Skin of body (tissue), 2 donors: ENCODE results near the gene GDPGP1. TPM values are rescaled to one million over a fixed set of nuclear protein-coding genes. Genes with fewer than 3 reads are reported as not detected.
"Not testable (repeated sequence)": the region's sequence is repeated elsewhere in the genome, so short reads cannot be mapped to it uniquely, and the experiment has no call there.

Experiments used
- DNase-seq: peaks from one replicate; lab custom pipeline; 2025; lab: John Stamatoyannopoulos, UW
- total RNA-seq: library from RNA; depleted of rRNA; stranded (reverse); fragments of >200 nt; gene quantifications from one replicate; pipeline ENCODE4 v1.2.3, GENCODE V29; 2014

GDPGP1 gene, protein sequence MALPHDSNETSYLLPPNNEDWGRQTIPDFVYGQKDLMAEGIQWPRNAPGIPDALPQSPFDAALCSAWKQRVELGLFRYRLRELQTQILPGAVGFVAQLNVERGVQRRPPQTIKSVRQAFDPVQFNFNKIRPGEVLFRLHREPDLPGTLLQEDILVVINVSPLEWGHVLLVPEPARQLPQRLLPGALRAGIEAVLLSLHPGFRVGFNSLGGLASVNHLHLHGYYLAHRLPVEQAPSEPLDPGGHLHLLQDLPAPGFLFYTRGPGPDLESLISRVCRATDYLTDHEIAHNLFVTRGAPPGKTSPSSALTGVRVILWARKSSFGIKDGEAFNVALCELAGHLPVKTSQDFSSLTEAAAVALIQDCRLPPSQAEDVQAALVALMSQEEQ
- 2.6 TPM for total RNA-seq

DNA sequence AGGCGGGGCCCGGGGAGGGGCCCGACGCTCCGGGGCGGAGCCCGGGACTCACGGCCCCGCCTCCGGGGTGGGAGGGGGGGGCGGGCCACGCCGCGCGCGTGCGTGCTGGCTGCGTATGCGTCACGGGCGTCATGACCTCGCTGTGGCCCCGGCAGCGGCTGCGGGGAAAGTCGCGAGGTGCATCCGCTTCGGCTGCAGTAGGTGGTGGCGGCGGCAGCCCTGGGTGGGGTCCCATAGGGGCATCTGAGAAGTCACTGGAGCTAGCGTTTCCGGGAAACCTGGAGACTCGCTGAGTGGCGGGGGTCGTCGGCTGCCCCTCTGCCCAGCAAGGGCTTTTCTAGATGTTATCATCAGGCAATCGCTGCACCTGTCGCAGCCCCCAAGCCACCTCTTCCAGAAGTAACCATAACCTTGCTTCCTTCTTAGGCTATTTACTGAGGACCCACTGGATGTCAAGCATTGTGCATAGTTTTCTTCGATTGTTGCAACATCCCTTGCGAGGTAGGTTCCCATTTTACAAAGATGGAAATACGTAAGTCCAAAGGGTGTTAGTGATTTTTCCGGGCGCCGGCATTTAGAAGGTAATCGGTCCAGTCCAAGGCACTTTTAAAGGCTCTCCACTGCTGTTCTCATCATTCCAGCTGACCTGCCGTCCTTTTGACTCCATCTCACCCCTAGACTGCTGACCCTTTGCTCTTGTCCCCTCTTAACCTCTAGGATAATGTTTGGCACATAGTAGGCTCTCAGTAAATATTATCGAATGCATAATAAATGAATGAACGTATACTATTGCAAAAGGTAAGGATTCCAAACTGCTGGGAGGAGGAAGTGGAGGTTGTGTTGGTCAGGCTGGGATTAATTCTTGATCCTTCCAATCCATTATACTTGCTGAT, at the start of gene GDPGP1:
Gene GDPGP1, plus strand, starts transcription at position 114 of the 893 bp plus-strand sequence. CDS start 6,700 bp downstream, outside the sequence.
- peak; percentile 92 for DNase-seq

DNA sequence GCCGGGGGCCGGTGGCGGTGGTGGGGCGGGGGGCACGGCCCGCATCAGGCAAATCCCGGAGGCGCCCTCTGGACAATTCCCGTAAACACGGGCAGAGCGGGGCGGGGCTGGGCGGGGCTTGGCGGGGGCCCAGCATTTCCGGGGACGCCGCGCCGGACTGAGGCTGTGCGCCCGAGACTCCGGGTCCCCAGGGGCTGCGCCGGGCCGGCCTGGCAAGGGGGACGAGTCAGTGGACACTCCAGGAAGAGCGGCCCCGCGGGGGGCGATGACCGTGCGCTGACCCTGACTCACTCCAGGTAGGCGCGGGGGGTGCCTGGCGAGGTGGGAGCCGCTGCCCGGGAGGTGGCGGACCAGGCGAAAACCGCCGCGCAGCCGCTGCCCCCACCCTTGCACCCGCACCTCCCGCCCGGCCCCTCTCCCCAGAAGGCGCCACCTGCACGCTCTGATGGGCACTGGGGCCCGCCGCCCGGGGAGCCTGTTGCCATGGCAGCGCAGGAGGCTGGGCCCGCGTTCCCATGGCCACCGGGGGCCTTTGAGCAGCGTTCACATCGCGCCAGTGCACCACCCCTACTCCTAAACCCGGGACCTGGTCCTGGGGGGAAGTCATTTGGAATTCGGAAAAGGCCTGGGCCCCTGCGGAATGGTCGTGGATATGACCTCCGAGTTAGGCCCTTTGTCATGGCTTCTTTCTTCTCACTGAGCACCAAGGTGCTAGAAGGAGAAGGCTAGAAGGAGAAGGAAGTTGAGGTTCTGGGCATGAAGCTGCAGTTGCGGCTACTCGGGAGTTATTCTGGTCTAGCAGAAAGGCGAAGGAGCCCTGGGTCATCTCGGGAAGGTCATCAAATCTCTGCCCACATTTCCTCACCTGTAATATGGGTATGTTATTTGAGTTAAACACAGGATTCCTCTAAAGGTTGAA, 49.0 kb upstream of the GDPGP1 start:
- DNase-seq: no peak

DNA sequence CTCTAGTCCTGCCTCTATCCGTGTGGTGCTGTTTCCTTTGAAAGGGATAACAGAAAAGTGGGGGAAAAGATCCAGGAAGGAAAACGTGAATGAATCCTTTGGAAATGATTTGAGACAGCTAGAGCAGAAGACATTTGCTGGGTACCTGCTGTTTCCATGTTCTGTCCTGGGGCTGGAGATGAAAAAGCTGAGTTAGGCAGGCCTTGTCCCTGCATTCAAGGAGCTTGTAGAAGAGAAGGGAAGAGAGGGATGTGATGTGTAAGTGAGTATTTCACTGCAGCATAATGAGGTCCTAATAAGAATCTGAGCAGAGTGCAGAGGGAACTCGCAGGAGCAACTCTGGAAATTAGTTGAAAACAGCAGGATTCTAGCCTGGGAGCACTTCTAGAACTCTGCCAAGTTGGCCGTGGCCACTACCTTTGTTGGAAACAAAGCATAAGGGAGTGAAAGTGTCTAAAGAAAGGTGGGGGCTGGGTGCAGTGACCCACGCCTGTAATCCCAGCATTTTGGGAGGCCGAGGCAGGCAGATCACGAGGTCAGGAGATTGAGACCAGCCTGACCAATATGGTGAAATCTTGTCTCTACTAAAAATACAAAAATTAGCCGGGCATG, 46.6 kb upstream of the GDPGP1 start:
- DNase-seq: no peak

DNA sequence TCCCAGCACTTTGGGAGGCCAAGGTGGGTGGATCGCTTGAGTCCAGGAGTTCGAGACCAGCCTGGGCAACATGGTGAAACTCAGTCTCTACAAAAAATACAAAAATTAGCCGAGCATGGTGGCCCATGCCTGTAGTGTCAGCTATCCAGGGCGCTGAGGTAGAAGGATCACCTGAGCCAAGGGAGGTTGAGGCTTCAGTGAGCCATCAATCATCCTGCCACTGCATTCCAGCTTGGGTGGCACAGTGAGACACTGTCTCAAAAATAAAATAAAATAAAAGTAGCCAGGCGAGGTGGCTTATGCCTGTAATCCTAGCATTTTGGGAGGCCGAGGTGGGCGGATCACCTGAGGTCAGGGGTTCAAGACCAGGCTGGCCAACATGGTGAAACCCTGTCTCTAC, 45.9 kb upstream of the GDPGP1 start:
- not testable (repeated sequence) for DNase-seq

DNA sequence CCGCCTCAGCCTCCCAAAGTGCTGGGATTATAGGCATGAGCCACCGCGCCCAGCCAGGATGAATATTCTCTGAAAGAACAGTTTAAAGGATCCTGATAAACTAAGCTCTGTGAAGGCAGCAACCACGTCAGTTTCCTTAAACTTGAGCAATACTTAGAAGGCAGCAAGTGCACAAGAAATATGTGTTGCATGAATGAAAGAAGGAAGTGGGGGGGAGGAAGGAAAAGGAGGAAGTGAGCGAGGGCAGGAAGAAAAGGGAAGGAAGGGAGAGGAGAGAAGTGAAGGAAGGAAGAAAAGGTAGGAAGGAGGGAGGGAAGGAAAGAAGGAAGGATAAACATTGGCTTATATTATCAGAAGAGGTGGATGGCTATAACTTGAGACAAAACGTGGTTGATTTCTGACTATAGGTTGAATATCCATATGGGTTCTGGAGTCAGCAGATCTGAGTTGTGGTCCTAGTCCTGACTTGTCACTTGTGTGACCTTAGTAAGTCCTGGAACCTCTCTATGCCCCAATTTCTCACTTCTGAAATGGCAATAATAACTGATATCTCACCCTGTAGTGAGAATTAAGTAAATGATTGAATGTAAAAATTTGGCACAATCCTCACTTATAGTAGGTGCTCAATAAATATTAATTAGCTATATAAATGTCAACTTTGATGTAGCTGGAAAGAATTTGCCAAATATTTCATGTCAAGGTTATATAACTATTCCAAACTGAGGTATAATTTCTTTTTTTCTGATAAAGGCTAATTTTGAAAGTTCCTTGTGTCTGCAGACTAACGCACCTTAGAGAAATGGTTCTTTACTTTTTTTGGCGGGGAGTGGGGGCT, 44.9 kb upstream of the GDPGP1 start:
- no peak for DNase-seq

DNA sequence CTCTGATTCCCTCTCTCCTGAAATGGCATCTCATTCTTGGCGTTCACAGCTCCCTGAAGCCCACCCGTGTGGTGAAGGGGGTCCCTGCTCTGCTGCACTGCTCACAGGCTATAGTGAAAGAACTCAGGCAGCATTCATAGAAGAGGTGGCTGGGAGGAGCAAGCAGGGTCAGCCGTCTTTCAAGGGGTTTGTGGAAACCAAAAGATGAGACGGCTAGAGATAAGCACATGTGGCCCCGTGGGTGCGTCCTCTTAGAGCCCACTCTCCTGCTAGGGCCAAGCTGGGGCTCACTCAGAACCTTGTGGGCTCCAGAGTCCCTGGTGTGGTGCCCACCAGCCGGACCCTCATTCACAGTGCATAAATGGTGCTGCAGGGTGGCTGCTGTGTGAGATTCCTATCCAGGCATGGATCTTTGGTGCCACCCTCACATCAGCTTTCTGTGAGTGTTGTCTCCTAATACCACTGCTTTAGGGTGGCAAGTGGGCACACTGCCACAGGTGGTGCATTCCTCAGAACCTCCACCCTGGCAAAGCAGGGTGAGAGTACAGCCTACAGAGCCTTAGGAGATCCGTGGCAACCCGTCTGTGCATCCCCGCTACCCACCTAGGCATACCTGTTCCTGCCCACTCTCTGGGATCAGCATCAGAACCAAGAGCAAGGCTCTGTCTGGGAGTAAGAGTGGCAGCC, 44.1 kb upstream of the GDPGP1 start:
- DNase-seq: no peak

DNA sequence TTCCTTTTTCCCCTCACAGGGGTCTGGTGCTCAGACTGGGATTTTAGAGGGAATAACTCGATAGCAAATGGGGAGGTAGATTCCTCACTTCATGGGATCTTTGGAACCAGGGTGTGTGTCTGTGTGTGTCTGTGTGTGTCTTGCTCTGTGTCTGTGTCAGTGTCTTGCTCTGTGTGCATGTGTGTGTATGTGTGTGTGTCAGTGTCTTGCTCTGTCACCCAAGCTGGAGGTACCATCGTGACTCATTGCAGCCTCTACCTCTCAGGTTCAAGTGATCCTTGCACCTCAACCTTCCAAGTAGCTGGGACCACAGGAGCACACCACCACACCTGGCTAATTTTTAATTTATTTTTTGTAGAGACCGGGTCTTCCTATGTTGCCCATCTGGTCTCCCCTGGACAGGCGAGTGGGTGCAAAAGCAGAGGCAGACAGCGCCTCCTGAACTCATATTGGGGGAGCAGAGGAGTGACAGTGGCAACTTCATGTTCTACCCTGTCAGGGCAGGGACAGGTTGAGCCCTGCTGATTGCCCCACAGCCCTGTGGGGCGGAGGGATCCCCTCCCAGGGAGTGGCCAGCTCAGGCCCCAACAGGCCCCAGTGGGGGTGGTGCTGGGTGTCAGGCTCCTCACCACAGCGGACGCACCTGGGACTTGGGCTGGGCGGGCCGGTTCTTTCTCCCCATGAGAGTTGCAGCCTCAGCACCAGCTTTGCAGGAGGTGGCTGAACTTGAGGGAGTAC, 43.2 kb upstream of the GDPGP1 start:
- no peak for DNase-seq

DNA sequence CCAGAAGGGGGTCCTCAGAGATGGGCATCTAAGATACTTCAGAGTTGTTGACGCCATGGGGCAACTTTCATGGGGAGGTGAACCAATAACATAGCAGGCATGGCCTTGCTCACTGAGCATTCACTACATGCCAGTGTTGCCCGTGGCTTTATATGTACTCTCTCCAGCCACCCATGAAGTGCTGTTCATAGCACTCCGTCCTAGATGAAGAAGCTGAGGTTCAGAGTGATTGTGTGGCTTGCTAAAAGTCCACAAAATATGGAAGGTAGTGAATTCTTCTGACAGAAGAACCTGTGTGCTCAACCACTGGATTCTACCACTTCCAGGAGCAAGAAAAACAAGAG, 42.7 kb upstream of the GDPGP1 start:
- no peak for DNase-seq

DNA sequence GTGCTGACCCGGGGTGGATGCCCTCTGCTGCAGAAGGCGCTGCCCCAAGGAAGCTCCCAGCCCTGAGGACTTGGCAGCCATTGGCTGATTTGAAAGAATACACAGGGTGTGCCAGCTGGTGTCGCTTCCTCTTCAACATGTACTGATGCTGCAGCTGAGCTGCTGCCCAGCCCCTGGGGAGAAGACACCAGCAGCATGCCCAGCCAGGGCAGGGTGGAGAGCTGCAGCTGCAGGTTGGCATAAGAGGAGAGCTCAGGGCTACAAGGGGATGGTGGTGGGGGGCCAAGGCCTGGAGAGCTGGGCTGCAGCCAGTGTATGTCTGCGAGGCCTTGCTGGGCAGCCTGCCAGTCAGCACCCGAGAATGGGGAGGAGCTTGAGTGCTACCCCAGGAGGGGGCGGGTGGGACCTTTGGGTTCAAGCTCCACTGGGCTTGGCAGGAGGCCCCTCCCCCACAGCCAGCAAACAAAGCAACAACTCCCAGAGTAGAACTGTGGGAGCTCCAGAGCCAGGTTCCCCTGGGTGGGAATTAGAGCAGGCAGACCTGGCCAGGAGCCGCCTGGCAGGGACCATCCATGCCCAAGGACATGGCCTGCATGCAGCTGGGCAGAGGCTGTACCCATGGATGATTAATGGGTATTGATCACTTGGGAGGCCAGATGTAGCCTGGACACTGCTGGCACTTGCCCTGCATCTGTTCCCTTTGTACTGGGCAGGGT, 42.1 kb upstream of the GDPGP1 start:
- no peak for DNase-seq

DNA sequence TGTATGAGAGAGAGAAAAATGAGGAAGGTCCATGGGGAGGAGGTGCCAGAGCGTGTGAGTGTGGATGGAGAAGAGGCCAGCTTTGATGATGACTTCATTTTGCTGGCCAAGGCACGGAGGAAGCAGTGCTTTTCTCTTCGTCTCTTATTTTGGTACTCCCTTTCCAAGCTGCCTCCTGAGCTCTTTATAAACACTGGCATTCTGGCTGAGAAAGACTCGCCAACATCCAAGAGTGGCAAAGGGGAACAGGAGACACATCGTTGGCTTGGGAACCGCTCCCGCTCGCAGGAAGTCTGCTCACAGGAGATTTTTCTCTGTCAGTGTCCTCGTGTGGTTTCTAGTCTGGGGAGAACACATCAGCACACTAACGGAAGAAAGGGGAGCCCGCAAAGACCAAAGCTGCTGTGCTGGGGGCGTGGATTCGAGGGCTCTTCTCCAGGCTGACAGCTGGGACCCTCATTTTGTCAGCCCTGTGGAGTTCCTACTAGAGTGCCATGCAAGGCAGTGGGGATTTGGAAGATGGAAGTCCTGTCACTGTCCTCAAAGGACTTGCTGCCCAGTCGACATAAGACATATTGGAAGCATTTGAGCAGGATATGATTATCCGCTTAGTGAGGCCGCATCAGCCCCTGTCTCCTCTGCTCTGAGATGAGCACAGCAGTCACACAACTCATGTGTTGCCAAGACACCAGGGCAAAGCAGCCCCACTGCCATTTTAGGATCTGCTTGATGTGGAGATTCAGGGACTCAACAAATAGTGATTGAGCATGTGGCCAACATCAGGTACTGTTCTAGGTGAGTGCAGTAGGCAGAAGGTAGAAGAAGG, 40.8 kb upstream of the GDPGP1 start:
- DNase-seq: no peak

DNA sequence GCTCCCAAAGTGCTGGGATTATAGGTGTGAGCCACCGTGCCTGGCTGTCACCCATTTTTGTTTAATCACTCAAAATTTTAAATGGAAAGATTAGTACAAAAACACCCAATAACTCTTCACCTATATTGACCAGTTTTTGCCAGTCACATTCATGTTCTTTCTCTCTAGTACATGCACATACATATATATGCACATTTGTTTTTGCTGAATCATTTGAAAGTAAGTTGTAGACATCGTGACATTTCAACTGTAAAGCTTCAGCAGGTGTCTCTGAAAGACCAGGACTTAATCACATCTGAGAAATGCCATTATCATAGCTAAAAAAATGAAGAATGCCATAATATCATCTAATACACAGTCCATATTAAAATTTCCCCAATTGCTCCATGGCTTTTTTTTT, 39.4 kb upstream of the GDPGP1 start:
- no peak for DNase-seq

DNA sequence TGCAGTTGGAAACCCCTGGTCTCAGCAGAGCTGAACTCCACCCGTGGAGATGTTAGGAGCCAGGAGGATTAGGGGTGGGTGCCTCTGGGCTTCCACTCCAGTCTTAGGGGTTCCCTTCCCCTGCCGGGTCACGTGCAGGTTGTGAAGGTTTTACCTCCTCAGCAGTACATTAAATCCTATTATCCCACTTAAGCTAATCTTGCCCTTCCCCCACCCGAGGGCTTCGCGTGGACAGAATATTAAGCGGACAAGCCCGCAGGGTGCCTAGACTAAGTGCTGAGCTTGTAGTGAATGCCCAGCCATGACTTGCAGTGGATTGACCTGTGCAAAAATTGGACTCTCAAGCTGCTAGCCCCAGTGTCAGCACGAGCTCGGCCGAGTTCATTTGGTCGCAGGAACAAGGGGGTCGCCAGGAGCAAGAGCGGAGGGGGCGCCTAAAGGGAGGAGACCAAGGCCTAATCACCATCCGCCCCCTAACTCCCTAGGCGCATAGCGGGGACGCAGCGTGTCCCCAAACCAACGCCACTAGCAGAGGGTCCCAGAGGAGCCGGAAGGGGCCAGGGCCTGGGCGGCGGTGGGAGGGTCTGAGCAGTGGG, 33.4 kb upstream of the GDPGP1 start:
- no peak for DNase-seq

DNA sequence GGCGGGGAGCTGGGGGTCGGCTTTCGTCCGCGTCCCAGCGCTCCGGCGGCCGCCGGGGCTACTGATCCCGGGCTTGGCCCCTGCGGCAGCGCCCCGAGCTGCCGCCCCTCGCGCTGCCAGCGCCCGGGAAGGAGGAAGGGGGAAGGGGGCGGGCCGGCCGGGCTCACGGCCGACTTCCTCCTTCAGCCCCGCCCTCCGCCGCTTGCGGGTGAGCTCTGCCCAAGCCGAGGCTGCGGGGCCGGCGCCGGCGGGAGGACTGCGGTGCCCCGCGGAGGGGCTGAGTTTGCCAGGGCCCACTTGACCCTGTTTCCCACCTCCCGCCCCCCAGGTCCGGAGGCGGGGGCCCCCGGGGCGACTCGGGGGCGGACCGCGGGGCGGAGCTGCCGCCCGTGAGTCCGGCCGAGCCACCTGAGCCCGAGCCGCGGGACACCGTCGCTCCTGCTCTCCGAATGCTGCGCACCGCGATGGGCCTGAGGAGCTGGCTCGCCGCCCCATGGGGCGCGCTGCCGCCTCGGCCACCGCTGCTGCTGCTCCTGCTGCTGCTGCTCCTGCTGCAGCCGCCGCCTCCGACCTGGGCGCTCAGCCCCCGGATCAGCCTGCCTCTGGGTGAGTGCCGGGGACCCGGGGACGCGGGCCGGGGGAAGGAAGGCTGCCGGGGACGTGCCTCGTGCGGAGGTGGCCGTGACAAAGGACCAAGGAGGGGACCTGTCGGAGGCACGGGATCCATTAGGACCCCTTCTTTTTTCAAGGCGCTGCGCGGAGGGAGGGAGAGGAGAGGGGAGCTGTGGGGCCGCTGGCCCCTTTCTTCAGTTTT, 32.7 kb upstream of the GDPGP1 start, which contains the start of gene SEMA4B:
Gene SEMA4B, plus strand, starts transcription at position 201 of the 814 bp plus-strand sequence. Its CDS starts 249 bp downstream, at position 450.
- no peak for DNase-seq

DNA sequence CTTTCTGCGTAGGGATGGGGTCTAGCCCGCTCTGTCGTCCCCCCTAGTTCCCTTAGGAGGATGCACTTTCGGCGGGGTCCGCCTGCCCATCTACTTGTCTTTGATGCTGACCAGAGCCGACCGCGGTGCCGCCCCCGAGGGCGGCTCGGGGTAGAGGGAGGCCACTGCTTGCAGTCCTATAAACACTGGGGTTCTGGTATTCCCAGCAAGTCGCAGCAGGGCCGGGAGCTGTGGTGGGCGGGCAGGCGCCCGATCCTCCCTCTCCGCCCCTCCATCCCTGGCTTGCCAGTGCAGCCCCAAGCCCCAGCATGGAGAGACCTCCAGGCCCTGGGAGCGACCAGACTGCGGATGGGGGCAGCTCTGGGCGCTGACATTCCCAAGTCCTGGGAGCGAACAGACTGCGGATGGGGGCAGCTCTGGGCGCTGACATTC, 32.0 kb upstream of the GDPGP1 start:
- no peak for DNase-seq

DNA sequence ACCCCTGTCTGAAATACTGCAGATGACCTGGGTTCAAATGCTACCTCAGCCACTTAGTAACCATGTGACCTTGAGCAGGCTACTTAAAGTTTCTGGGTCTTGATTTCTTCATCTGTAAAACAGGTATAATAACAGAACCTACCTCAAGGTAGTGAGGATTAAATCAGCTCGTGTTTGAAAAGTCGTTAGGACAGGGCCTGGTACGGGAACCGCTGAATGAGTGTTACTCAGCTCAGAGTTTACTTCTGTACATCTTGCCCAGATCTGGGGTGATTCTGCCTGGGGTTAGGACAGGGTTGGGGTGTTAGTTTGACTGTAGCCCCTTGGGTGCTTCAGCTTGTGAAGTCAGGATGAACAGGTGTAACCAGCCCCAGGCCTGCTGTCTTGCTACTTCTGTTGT, 31.1 kb upstream of the GDPGP1 start:
- no peak for DNase-seq

DNA sequence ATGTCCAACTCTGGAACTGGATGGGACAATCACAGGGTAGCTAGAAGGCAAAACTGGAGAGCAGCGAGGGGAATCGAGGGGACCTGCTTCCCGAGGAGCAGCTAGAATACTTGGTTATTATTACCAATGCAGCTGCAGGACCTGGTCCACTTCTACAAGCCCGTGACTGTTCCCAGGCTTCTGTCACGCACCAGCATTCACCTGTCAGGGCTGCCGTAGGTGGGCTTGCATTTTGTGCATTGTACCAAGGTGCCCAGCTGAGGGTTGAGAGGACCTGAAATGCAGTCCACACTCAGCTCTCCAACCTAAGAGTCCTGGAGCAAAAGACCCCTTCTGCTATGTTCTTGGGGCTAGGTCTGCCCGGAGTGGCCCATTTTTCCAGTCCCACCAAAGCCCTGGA, 30.5 kb upstream of the GDPGP1 start:
- DNase-seq: no peak
